HUES48 (cell line): ENCODE measurements around the gene RPUSD1.

Experiments
- H3K27ac ChIP-seq: one replicate; pipeline ENCODE4 v1.7.0; 2013; ENCODE audit warnings: low read depth, low read length, inconsistent platforms
- H3K27me3 ChIP-seq: 2 replicates; pipeline ENCODE4 v1.6.1; 2013; ENCODE audit warnings: mild to moderate bottlenecking, low read length; ENCODE audit not compliant: control insufficient read depth, insufficient read depth
- H3K36me3 ChIP-seq: 2 replicates; pipeline ENCODE4 v1.6.1; 2013; ENCODE audit warnings: low read length; ENCODE audit not compliant: control insufficient read depth, insufficient read depth
- H3K4me1 ChIP-seq: 2 replicates; pipeline ENCODE4 v1.6.1; 2013; ENCODE audit warnings: mild to moderate bottlenecking, low read length; ENCODE audit not compliant: control insufficient read depth, insufficient read depth
- H3K4me3 ChIP-seq: 2 replicates; pipeline ENCODE4 v1.5.1; 2013; ENCODE audit warnings: mild to moderate bottlenecking, low read depth, low read length
- H3K9ac ChIP-seq: 2 replicates; pipeline ENCODE4 v1.6.1; 2013; ENCODE audit warnings: mild to moderate bottlenecking, low read depth, low read length, moderate library complexity
- H3K9me3 ChIP-seq: 2 replicates; pipeline ENCODE4 v1.6.1; 2013; ENCODE audit warnings: low read length; ENCODE audit not compliant: control insufficient read depth, insufficient read depth

The RPUSD1 gene

GRCh38 chr16:803754-804080, 15.5 kb upstream of the RPUSD1 start:
- H3K4me1 ChIP-seq, result peaks cover 6% of the 10 kb centered on the region; the same call in 1 of the 2 replicates
- H3K9ac ChIP-seq, result no peak overlapping the region
- H3K36me3 ChIP-seq, result no peaks in the 10 kb centered on the region
- H3K27ac ChIP-seq, result no peak overlapping the region
- H3K4me3 ChIP-seq, result no peak overlapping the region
- H3K27me3 ChIP-seq, result peaks cover 42% of the 10 kb centered on the region
- no peaks in the 10 kb centered on the region for H3K9me3 ChIP-seq

GRCh38 chr16:802914-803753, 15.0 kb upstream of the RPUSD1 start:
- H3K27me3 ChIP-seq, result peaks cover 42% of the 10 kb centered on the region

GRCh38 chr16:802461-802860, 14.3 kb upstream of the RPUSD1 start:
- H3K27ac ChIP-seq, result no peak overlapping the region
- H3K4me1 ChIP-seq, result peaks cover 3% of the 10 kb centered on the region; the same call in 1 of the 2 replicates
- no peak overlapping the region for H3K9ac ChIP-seq
- H3K9me3 ChIP-seq, result no peaks in the 10 kb centered on the region
- peaks cover 42% of the 10 kb centered on the region for H3K27me3 ChIP-seq
- no peak overlapping the region for H3K4me3 ChIP-seq
- H3K36me3 ChIP-seq, result peaks cover 3% of the 10 kb centered on the region; the same call in 1 of the 2 replicates

More at GRCh38 chr16:802914-803753, 15.0 kb upstream of the RPUSD1 start:
- H3K27ac ChIP-seq, result no peak overlapping the region
- no peak overlapping the region for H3K9ac ChIP-seq
- no peak overlapping the region for H3K4me3 ChIP-seq
- H3K4me1 ChIP-seq, result peaks cover 3% of the 10 kb centered on the region; the same call in 1 of the 2 replicates
- no peaks in the 10 kb centered on the region for H3K9me3 ChIP-seq
- no peaks in the 10 kb centered on the region for H3K36me3 ChIP-seq

- Histone ChIP-seq H3K36me3 (peaks cover 7% of the 10 kb centered on the region; the same call in 1 of the 2 replicates), H3K9ac (no peak overlapping the region), H3K4me1 (peaks cover 3% of the 10 kb centered on the region; the same call in 1 of the 2 replicates), H3K4me3 (no peak overlapping the region), H3K27ac (no peak overlapping the region), H3K9me3 (no peaks in the 10 kb centered on the region), H3K27me3 (peaks cover 42% of the 10 kb centered on the region)
Observed at GRCh38 chr16:801584-802363, 13.6 kb upstream of the RPUSD1 start.

GRCh38 chr16:800834-801511, 12.8 kb upstream of the RPUSD1 start:
- Histone ChIP-seq H3K9me3 (no peaks in the 10 kb centered on the region), H3K27me3 (peaks cover 42% of the 10 kb centered on the region), H3K4me1 (peaks cover 3% of the 10 kb centered on the region; the same call in 1 of the 2 replicates), H3K27ac (no peak overlapping the region), H3K9ac (no peak overlapping the region), H3K36me3 (peaks cover 14% of the 10 kb centered on the region; the same call in 1 of the 2 replicates), H3K4me3 (peak overlapping the region; percentile 19; the same call in 1 of the 2 replicates)

- H3K36me3 ChIP-seq, result peaks cover 18% of the 10 kb centered on the region; the same call in 1 of the 2 replicates
- peak within 1 kb of the TSS; percentile 51; the same call in 1 of the 2 replicates for H3K4me3 ChIP-seq
- H3K9me3 ChIP-seq, result no peaks in the 10 kb centered on the region
- H3K9ac ChIP-seq, result no peak within 1 kb of the TSS
- H3K4me1 ChIP-seq, result peaks cover 3% of the 10 kb centered on the region; the same call in 1 of the 2 replicates
- no peak within 1 kb of the TSS for H3K27ac ChIP-seq
- peaks cover 40% of the 10 kb centered on the region for H3K27me3 ChIP-seq
Observed at GRCh38 chr16:799948-800833, 12.0 kb upstream of the RPUSD1 start, which contains the start of gene GNG13. GNG13 (minus strand) TSS chr16:800734; CDS start chr16:799077, 1,657 bp downstream.

GRCh38 chr16:799111-799947, 11.1 kb upstream of the RPUSD1 start:
- peaks cover 32% of the 10 kb centered on the region for H3K27me3 ChIP-seq
- H3K27ac ChIP-seq, result no peak overlapping the region
- no peak overlapping the region for H3K9ac ChIP-seq
- H3K4me3 ChIP-seq, result no peak overlapping the region
- peaks cover 18% of the 10 kb centered on the region; the same call in 1 of the 2 replicates for H3K36me3 ChIP-seq
- no peaks in the 10 kb centered on the region for H3K9me3 ChIP-seq
- peaks cover 3% of the 10 kb centered on the region; the same call in 1 of the 2 replicates for H3K4me1 ChIP-seq

- Histone ChIP-seq H3K27me3 (peaks cover 26% of the 10 kb centered on the region), H3K27ac (no peak overlapping the region), H3K4me1 (peaks cover 3% of the 10 kb centered on the region; the same call in 1 of the 2 replicates), H3K9ac (no peak overlapping the region), H3K9me3 (no peaks in the 10 kb centered on the region), H3K36me3 (peaks cover 23% of the 10 kb centered on the region), H3K4me3 (no peak overlapping the region)
Observed at GRCh38 chr16:798666-799065, 10.5 kb upstream of the RPUSD1 start.

GRCh38 chr16:797686-798085, 9.5 kb upstream of the RPUSD1 start:
- H3K27ac ChIP-seq, result no peak overlapping the region
- H3K9me3 ChIP-seq, result no peaks in the 10 kb centered on the region
- no peak overlapping the region for H3K4me3 ChIP-seq
- H3K36me3 ChIP-seq, result peaks cover 28% of the 10 kb centered on the region
- peaks cover 3% of the 10 kb centered on the region; the same call in 1 of the 2 replicates for H3K4me1 ChIP-seq
- H3K27me3 ChIP-seq, result peaks cover 16% of the 10 kb centered on the region
- H3K9ac ChIP-seq, result no peak overlapping the region
